Breast epithelium (tissue), 4 donors: ENCODE results near the gene ZNF112. TPM values are rescaled to one million over a fixed set of nuclear protein-coding genes. Genes with fewer than 3 reads are reported as not detected.
"Not testable (repeated sequence)": the region's sequence is repeated elsewhere in the genome, so short reads cannot be mapped to it uniquely, and the experiment has no call there.

Experiments
- DNase-seq, 2 donors: peaks; one replicate each; pipeline ENCODE4 v3.0.0-alpha.2; 2019; ENCODE audit warnings: low spot score in 2 of 2
- H3K27ac ChIP-seq, 2 donors: fragments of 200-600 bp; sonication (generic) in 1 of 2; one replicate each; pipeline ENCODE4 v1.5.1; 2016 to 2019; ENCODE audit warnings: mild to moderate bottlenecking in 1 of 2
- H3K27me3 ChIP-seq, 2 donors: fragments of 200-600 bp; sonication (generic) in 1 of 2; one replicate each; pipeline versions ENCODE4 v1.5.1 to v1.6.0; 2017 to 2019; ENCODE audit warnings: control low read depth in 1 of 2, mild to moderate bottlenecking in 1 of 2
- H3K36me3 ChIP-seq: fragments of 200-600 bp; one replicate; pipeline ENCODE4 v1.5.1; 2019
- H3K4me1 ChIP-seq, 2 donors: fragments of 200-600 bp; sonication (generic); one replicate each; pipeline ENCODE4 v1.5.1; 2016 to 2019; ENCODE audit warnings: control low read depth in 1 of 2
- H3K4me3 ChIP-seq, 3 donors: fragments of 200-600 bp; sonication (generic); 1 replicate in 2 of 3; 2 replicates in 1 of 3; pipeline ENCODE4 v1.5.1; 2016 to 2019; ENCODE audit warnings: mild to moderate bottlenecking in 3 of 3, moderate library complexity in 2 of 3
- H3K9me3 ChIP-seq, 2 donors: fragments of 200-600 bp; sonication (generic) in 1 of 2; one replicate each; pipeline ENCODE4 v1.5.1; 2016 to 2019; ENCODE audit warnings: control low read depth in 1 of 2
- POLR2A ChIP-seq: fragments of 450-650 bp; IDR thresholded peaks from one replicate; pipeline ENCODE4 v1.6.1; 2016; ENCODE audit warnings: antibody characterized with exemption, mild to moderate bottlenecking, moderate library complexity
- POLR2AphosphoS5 ChIP-seq, 3 donors: sonication (generic); formaldehyde crosslinking; IDR thresholded peaks; one replicate each; pipeline ENCODE4 v1.6.1; 2017; ENCODE audit warnings: antibody characterized with exemption in 3 of 3
- intact Hi-C: fragments of 100-400 bp; cut with DNase I; formaldehyde crosslinking; loops from one replicate; pipeline ENCODE4 v1.15.1; 2023; ENCODE audit warnings: low total_unique reads
- total RNA-seq, 3 donors: library from RNA; depleted of rRNA; stranded (reverse); fragments of >200 nt; gene quantifications; one replicate each; pipeline ENCODE4 v1.1.0, GENCODE V29; 2016
- TF ChIP-seq, protein P1 (sequence below), 3 donors: fragments of 450-650 bp; IDR thresholded peaks; one replicate each; pipeline ENCODE4 v1.5.1; 2016 to 2017; ENCODE audit warnings: antibody characterized with exemption in 3 of 3, mild to moderate bottlenecking in 3 of 3, moderate library complexity in 3 of 3

The ZNF112 gene
- total RNA-seq, 3 donors from 2014 or later: 3.8 to 13.0 (median 10.5) TPM

DNA sequence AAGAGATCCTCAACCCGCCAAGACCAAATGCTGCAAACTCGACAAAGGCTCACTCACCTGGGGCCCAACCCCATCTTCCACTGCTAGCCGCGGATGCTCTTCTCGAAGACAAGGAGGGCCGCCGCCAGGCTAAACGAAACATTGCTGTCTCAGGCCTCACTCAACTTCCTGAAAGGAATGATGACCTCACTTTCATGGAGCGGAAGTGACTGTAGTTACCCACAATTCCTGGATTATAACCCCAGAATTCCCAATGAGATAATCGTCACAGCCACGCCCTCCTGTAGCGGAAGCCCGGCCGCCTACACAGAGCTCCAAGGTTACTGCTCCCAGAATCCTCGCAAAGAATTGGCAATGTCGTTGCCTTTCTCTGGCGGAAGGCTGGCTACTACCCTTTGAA, 10.5 kb upstream of the ZNF112 start:
- Histone ChIP-seq H3K4me1 (no peaks in the 10 kb centered on the region), H3K36me3 (no peaks in the 10 kb centered on the region), H3K27me3 (no peaks in the 10 kb centered on the region), H3K27ac (no peak overlapping the region), H3K9me3 (peaks cover 4 to 5% of the 10 kb centered on the region in 2 donors), H3K4me3 (no peak overlapping the region)
- intact Hi-C loops: no loop called here
- TF ChIP-seq, protein P1, sequence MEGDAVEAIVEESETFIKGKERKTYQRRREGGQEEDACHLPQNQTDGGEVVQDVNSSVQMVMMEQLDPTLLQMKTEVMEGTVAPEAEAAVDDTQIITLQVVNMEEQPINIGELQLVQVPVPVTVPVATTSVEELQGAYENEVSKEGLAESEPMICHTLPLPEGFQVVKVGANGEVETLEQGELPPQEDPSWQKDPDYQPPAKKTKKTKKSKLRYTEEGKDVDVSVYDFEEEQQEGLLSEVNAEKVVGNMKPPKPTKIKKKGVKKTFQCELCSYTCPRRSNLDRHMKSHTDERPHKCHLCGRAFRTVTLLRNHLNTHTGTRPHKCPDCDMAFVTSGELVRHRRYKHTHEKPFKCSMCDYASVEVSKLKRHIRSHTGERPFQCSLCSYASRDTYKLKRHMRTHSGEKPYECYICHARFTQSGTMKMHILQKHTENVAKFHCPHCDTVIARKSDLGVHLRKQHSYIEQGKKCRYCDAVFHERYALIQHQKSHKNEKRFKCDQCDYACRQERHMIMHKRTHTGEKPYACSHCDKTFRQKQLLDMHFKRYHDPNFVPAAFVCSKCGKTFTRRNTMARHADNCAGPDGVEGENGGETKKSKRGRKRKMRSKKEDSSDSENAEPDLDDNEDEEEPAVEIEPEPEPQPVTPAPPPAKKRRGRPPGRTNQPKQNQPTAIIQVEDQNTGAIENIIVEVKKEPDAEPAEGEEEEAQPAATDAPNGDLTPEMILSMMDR (IDR thresholded peaks at IDR 0.05): no peak
- TF ChIP-seq POLR2A (no peak), POLR2AphosphoS5 (IDR thresholded peaks at IDR 0.05) (no peak)
- no peak for DNase-seq

DNA sequence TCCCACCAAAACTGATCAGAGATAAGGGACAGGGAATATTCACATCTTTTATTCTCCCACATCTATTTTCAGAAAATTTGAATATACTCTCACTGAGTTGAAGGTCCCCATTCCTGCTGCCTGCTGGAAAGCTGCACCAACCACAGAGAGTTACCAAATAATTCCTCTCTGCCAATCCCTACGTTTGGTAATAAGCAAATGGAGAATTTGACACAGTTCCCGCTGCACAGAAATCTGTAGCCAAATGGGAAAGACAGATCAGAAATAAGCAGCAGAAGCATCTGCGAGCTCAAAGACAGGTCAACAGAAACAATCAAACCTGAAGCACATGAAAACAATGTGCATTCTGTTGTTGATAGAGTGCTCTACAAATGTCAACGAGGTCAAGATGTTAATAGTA, 9.9 kb downstream of the ZNF112 start:
- no peaks in the 10 kb centered on the region for H3K27me3 ChIP-seq
- DNase-seq: no peak
- H3K4me3 ChIP-seq: no peak overlapping the region
- H3K9me3 ChIP-seq: peaks cover 71 to 94% of the 10 kb centered on the region in 2 donors
- H3K36me3 ChIP-seq: no peaks in the 10 kb centered on the region
- no peak overlapping the region for H3K27ac ChIP-seq
- intact Hi-C loops: no loop called here
- TF ChIP-seq POLR2AphosphoS5 (IDR thresholded peaks at IDR 0.05) (no peak), POLR2A (no peak)
- TF ChIP-seq, protein P1 (IDR thresholded peaks at IDR 0.05): no peak
- H3K4me1 ChIP-seq: no peaks in the 10 kb centered on the region

DNA sequence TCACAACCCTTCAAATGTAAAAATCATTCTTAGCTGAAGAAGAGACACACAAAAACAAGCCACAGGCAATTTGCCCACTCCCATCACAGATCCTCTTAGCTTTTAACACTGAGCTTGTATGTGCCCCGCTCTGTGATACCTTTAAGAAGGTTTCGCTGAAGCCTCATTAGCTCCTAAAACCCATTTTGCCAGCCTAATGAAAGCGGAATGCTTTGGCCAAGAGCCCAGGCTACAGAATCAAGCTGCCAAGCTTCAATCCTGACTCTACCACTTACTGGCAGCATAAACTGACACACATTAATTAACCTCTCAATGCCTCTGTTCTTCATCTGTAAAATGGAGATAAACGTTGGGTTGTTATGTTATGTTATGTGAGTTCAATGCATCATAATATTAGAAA, 10.5 kb downstream of the ZNF112 start:
- no peak for TF ChIP-seq POLR2AphosphoS5 (IDR thresholded peaks at IDR 0.05)
- TF ChIP-seq, protein P1 (IDR thresholded peaks at IDR 0.05): no peak
- no peak for TF ChIP-seq POLR2A
- no peaks in the 10 kb centered on the region for H3K36me3 ChIP-seq
- intact Hi-C loops: no loop called here
- no peak overlapping the region for H3K4me3 ChIP-seq
- DNase-seq: no peak
- no peaks in the 10 kb centered on the region for H3K27me3 ChIP-seq
- no peak overlapping the region for H3K27ac ChIP-seq
- H3K9me3 ChIP-seq: peaks cover 69 to 88% of the 10 kb centered on the region in 2 donors
- H3K4me1 ChIP-seq: no peaks in the 10 kb centered on the region

DNA sequence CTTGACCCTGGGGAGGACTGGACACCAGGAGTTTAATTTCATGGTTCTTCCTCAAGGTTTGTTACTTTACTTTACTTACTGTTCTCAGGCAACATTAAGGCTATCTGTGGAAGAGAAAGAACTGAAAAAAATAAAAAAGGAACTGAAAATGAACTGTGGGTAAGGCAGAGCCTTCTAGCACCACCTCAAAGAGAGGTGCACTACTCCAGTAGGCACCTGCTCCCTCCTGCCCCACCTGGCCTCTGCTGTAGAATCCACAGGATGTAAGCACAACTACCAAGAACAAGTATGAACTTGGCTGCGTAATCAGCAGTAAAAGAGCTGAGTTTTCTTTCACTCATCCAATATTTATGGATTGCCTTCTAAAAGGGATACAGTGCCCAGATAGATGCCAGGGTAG, 12.2 kb downstream of the ZNF112 start:
- H3K9me3 ChIP-seq: peaks cover 75 to 90% of the 10 kb centered on the region in 2 donors
- H3K36me3 ChIP-seq: peaks cover 5% of the 10 kb centered on the region
- no peak overlapping the region for H3K4me3 ChIP-seq
- H3K27me3 ChIP-seq: no peaks in the 10 kb centered on the region
- intact Hi-C loops: no loop called here
- H3K27ac ChIP-seq: no peak overlapping the region
- no peaks in the 10 kb centered on the region for H3K4me1 ChIP-seq
- no peak for DNase-seq
- TF ChIP-seq, protein P1 (IDR thresholded peaks at IDR 0.05): no peak
- TF ChIP-seq POLR2A: no peak
- no peak for TF ChIP-seq POLR2AphosphoS5 (IDR thresholded peaks at IDR 0.05)

DNA sequence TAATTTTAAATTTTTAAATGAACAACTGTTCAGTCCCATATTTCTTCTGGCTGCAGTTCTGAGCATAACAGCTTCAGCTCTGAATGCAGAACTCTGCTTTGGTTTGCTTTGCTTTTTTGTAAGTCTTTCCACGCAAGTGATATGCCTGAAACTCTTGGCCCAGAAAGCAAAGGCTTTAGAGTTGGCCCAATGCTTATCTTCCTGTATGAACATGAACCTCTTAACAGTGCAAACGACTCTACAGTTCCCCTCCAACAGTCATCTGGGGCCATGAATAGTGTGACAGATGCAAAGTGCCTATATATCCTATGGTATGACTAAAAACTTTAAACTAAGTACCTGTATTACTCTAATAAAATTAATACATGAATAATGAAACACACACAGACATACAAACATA, 14.7 kb downstream of the ZNF112 start:
- intact Hi-C loops: no loop called here
- Histone ChIP-seq H3K9me3 (peaks cover 67 to 74% of the 10 kb centered on the region in 2 donors), H3K27me3 (no peaks in the 10 kb centered on the region), H3K4me3 (no peak overlapping the region), H3K4me1 (no peaks in the 10 kb centered on the region), H3K36me3 (peaks cover 13% of the 10 kb centered on the region), H3K27ac (no peak overlapping the region)
- TF ChIP-seq, protein P1 (IDR thresholded peaks at IDR 0.05): no peak
- TF ChIP-seq POLR2A: no peak
- TF ChIP-seq POLR2AphosphoS5 (IDR thresholded peaks at IDR 0.05): no peak
- DNase-seq: no peak

DNA sequence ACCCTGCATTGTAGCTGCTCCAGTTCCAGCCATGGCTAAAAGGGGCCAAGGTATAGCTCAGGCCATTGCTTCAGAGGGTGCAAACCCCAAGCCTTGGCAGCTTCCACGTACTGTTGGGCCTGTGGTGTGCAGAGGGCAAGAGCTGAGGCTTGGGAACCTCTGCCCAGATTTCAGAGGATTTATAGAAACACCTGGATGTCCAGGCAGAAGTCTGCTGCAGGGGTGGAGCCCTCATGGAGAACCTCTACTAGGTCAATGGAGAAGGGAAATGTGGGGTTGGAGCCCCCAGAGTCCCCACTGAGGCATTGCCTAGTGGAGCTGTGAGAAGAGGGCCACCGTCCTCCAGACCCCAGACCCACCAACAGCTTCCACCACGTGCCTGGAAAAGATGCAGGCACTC, 21.8 kb downstream of the ZNF112 start:
- H3K4me3 ChIP-seq: peak overlapping the region in 1 of 3 donors; percentile 12
- DNase-seq, H3K27ac ChIP-seq, intact Hi-C loops, H3K4me1 ChIP-seq, H3K27me3 ChIP-seq: not testable (repeated sequence)
- H3K36me3 ChIP-seq: peaks cover 48% of the 10 kb centered on the region
- peaks cover 57 to 84% of the 10 kb centered on the region in 2 donors for H3K9me3 ChIP-seq
